Activated T-helper 2 cell treated with anti-CD3 and anti-CD28 coated beads, Interferon-gamma antibody, Interleukin-2, Interleukin-4, amounts not matched to agents 10 μg/mL and 5 μg/mL and 100 μg/mL, durations not matched to agents 14 hours and 24 hours and 36 hours (primary cell): ENCODE data around the gene ZBTB24. TPM values are rescaled to one million over a fixed set of nuclear protein-coding genes. Genes with fewer than 3 reads are reported as not detected.

ENCODE experiments used
- DNase-seq: peaks from one replicate; pipeline ENCODE4 v3.0.0; 2021; ENCODE audit warnings: low spot score
- H3K27ac Mint-ChIP-seq: one replicate; pipeline ENCODE4 v1.8.0; 2021; ENCODE audit warnings: mixed read lengths
- H3K27me3 Mint-ChIP-seq: one replicate; pipeline ENCODE4 v1.8.0; 2021; ENCODE audit warnings: low read depth, mixed read lengths
- H3K36me3 Mint-ChIP-seq: one replicate; pipeline ENCODE4 v1.8.0; 2021; ENCODE audit warnings: low read depth, mixed read lengths
- H3K4me1 Mint-ChIP-seq: one replicate; pipeline ENCODE4 v1.8.0; 2021; ENCODE audit warnings: low read depth, mixed read lengths
- H3K4me3 Mint-ChIP-seq: one replicate; pipeline ENCODE4 v1.8.0; 2021; ENCODE audit warnings: low read depth, mild to moderate bottlenecking, moderate library complexity, mixed read lengths
- H3K9me3 Mint-ChIP-seq: one replicate; pipeline ENCODE4 v1.8.0; 2021; ENCODE audit warnings: mixed read lengths
- intact Hi-C: fragments of 100-400 bp; cut with micrococcal nuclease; formaldehyde crosslinking; loops from one replicate; pipeline ENCODE4 v1.15.1; 2023
- total RNA-seq: library from RNA; stranded (reverse); gene quantifications from 2 replicates; pipeline ENCODE4 v1.2.3, GENCODE V29; 2022

The ZBTB24 gene
- total RNA-seq, 1 donor from 2014 or later: 18.8 TPM

DNA sequence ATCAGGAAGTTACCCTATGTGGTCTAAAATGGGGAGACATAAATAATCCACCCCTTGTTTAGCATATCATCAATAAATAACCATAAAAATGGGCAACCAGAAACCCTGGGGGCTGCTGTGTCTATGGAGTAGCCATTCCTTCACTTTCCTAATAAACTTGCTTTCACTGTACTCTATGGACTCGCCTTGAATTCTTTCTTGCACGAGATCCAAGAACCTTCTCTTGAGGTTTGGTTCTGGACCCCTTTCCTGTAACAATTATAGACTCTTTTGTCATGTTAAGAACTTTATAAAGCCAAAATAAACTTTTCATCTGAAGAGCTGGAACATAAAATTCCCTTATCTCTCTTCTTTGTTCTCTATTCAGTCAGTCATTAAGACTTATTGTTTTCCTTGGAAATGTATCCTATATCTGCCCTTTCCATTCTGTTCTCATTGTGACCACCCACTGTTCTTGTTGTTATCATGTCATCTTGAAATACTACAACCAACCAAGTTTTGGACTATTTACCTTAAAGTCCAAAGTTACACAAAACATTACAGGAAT is 29.3 kb upstream of the ZBTB24 start:
- Mint-ChIP-seq H3K9me3 (peaks cover 11% of the 10 kb centered on the region), H3K36me3 (peaks cover 5% of the 10 kb centered on the region), H3K27me3 (no peaks in the 10 kb centered on the region), H3K27ac (no peak overlapping the region), H3K4me3 (no peak overlapping the region), H3K4me1 (peaks cover 41% of the 10 kb centered on the region)
- no peak for DNase-seq
- intact Hi-C loops: loop anchor here (10.0 kb wide), 1 partner anchor 58 kb away; the partner anchor contains the start of gene MICAL1

- H3K36me3 Mint-ChIP-seq: peaks cover 5% of the 10 kb centered on the region
- intact Hi-C loops: loop anchor here (10.0 kb wide), 1 partner anchor 57 kb away; the partner anchor contains the start of gene MICAL1
- H3K9me3 Mint-ChIP-seq: peaks cover 11% of the 10 kb centered on the region
- peaks cover 42% of the 10 kb centered on the region for H3K4me1 Mint-ChIP-seq
- DNase-seq: no peak
- no peaks in the 10 kb centered on the region for H3K27me3 Mint-ChIP-seq
- H3K4me3 Mint-ChIP-seq: no peak overlapping the region
- no peak overlapping the region for H3K27ac Mint-ChIP-seq
These were observed 28.8 kb upstream of the ZBTB24 start for GRCh38 chr6:109511832-109512231.

DNA sequence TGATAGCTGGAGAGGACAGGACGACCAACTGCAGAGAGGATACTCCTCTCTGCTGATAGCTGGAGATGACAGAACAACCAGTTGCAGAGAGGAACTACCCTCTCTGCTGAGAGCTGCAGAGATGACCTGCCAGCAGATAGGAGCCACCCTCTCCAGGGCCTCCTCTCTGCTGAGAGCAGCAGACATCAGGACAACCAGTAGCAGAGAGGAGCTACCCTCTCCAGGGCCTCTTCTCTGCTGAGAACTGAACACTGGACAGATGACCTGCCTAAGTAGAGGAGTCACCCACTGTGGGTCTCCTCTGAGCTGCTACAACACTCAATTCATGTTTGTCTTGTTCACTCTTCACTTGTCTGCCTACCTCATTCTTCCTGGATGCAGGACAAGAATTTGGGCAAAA is 27.3 kb upstream of the ZBTB24 start:
- peaks cover 11% of the 10 kb centered on the region for H3K9me3 Mint-ChIP-seq
- peaks cover 5% of the 10 kb centered on the region for H3K36me3 Mint-ChIP-seq
- H3K4me1 Mint-ChIP-seq: peaks cover 32% of the 10 kb centered on the region
- no peaks in the 10 kb centered on the region for H3K27me3 Mint-ChIP-seq
- no peak for DNase-seq
- H3K27ac Mint-ChIP-seq: no peak overlapping the region
- no peak overlapping the region for H3K4me3 Mint-ChIP-seq
- intact Hi-C loops: loop anchor here (10.0 kb wide), 1 partner anchor 56 kb away; the partner anchor contains the start of gene MICAL1

- intact Hi-C loops: no loop called here
- peaks cover 5% of the 10 kb centered on the region for H3K36me3 Mint-ChIP-seq
- peaks cover 11% of the 10 kb centered on the region for H3K9me3 Mint-ChIP-seq
- no peak for DNase-seq
- no peak overlapping the region for H3K27ac Mint-ChIP-seq
- peaks cover 19% of the 10 kb centered on the region for H3K4me1 Mint-ChIP-seq
- H3K4me3 Mint-ChIP-seq: no peak overlapping the region
- H3K27me3 Mint-ChIP-seq: no peaks in the 10 kb centered on the region
These were observed 25.3 kb upstream of the ZBTB24 start for GRCh38 chr6:109508166-109508860.

DNA sequence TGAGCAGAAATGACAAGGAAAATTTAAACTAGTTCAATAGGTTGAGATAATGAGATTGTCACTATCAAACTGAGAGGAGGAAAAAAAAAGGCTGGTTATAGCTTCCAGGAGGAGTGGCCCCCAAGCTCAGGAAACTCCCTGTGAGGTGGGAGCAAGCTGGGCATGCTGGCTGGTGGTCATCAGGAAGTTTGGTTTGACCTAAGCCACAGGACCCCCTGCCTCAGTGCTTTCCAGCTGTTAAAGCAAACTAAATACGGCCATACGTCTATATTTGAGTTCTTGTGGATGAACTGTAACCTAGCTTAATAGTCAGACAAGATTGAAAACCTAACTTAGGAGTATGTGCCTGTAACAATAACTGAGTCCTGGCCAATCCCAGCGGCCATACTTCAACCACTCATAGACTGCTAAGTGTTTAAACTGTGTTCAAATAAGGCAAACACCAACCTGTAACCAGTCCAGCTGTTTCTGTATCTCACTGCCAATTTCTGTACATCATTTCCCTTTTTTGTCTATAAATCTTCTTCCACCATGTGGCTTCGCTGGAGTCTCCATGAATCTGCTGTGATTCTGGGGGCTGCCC is 24.6 kb upstream of the ZBTB24 start:
- no peak overlapping the region for H3K4me3 Mint-ChIP-seq
- H3K4me1 Mint-ChIP-seq: peaks cover 17% of the 10 kb centered on the region
- no peaks in the 10 kb centered on the region for H3K27me3 Mint-ChIP-seq
- intact Hi-C loops: no loop called here
- peaks cover 5% of the 10 kb centered on the region for H3K36me3 Mint-ChIP-seq
- DNase-seq: no peak
- H3K27ac Mint-ChIP-seq: no peak overlapping the region
- peaks cover 11% of the 10 kb centered on the region for H3K9me3 Mint-ChIP-seq

DNA sequence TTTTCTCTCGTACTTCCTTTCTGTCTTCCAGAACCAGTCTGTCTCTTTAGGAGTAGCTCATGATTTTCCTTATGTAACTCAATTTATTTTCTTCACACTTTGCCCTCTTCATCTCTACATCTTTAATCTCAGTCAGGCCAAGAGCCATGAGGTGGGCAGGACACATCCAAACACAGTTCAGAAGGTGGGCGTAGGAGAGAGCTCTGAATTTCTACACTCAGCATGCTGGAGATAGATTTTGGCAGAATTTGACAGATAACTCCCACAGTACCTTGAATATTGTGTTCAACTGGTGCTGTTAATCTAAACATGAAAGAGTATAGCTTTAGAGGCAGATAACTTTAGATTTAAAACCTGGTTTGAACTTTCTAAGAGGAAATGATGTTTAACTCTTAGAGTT is 23.8 kb upstream of the ZBTB24 start:
- Mint-ChIP-seq H3K9me3 (peaks cover 9% of the 10 kb centered on the region), H3K27me3 (no peaks in the 10 kb centered on the region), H3K27ac (no peak overlapping the region), H3K36me3 (peaks cover 5% of the 10 kb centered on the region), H3K4me1 (peaks cover 14% of the 10 kb centered on the region), H3K4me3 (no peak overlapping the region)
- no peak for DNase-seq
- intact Hi-C loops: no loop called here

- H3K4me1 Mint-ChIP-seq: peaks cover 13% of the 10 kb centered on the region
- peaks cover 6% of the 10 kb centered on the region for H3K9me3 Mint-ChIP-seq
- H3K27me3 Mint-ChIP-seq: no peaks in the 10 kb centered on the region
- peaks cover 5% of the 10 kb centered on the region for H3K36me3 Mint-ChIP-seq
- no peak for DNase-seq
- no peak overlapping the region for H3K27ac Mint-ChIP-seq
- intact Hi-C loops: no loop called here
- no peak overlapping the region for H3K4me3 Mint-ChIP-seq
These were observed 23.3 kb upstream of the ZBTB24 start for GRCh38 chr6:109506314-109506713.

- H3K36me3 Mint-ChIP-seq: no peaks in the 10 kb centered on the region
- DNase-seq: no peak
- peaks cover 13% of the 10 kb centered on the region for H3K4me1 Mint-ChIP-seq
- no peak overlapping the region for H3K4me3 Mint-ChIP-seq
- H3K9me3 Mint-ChIP-seq: no peaks in the 10 kb centered on the region
- no peaks in the 10 kb centered on the region for H3K27me3 Mint-ChIP-seq
- intact Hi-C loops: no loop called here
- H3K27ac Mint-ChIP-seq: no peak overlapping the region
These were observed 20.6 kb upstream of the ZBTB24 start for GRCh38 chr6:109503327-109504224.

GRCh38 chr6:109498936-109499335 is 15.9 kb upstream of the ZBTB24 start:
- no peak for DNase-seq
- Mint-ChIP-seq H3K36me3 (no peaks in the 10 kb centered on the region), H3K4me3 (no peak overlapping the region), H3K27me3 (no peaks in the 10 kb centered on the region), H3K4me1 (peaks cover 26% of the 10 kb centered on the region), H3K27ac (no peak overlapping the region), H3K9me3 (no peaks in the 10 kb centered on the region)
- intact Hi-C loops: no loop called here

DNA sequence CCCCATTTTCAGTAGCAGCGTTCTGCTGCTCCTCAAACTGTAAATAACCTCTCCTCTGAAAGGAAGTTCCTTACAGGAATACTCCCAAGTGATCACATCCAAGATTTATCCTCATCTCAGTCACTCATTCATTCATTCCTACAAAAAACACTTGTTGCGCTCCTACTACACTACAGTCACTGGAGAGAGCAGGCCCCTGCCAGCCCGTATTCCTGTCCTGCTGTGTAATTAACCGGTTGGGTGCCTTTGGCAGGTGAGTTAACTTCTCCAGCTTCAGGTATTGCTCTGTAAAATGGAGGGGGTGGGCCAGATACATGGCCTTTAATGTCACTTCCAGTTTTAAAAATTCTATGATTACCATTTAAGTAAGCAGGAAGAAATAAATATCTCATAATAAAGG is 15.0 kb upstream of the ZBTB24 start:
- no peak overlapping the region for H3K4me3 Mint-ChIP-seq
- H3K9me3 Mint-ChIP-seq: no peaks in the 10 kb centered on the region
- H3K27ac Mint-ChIP-seq: no peak overlapping the region

DNA sequence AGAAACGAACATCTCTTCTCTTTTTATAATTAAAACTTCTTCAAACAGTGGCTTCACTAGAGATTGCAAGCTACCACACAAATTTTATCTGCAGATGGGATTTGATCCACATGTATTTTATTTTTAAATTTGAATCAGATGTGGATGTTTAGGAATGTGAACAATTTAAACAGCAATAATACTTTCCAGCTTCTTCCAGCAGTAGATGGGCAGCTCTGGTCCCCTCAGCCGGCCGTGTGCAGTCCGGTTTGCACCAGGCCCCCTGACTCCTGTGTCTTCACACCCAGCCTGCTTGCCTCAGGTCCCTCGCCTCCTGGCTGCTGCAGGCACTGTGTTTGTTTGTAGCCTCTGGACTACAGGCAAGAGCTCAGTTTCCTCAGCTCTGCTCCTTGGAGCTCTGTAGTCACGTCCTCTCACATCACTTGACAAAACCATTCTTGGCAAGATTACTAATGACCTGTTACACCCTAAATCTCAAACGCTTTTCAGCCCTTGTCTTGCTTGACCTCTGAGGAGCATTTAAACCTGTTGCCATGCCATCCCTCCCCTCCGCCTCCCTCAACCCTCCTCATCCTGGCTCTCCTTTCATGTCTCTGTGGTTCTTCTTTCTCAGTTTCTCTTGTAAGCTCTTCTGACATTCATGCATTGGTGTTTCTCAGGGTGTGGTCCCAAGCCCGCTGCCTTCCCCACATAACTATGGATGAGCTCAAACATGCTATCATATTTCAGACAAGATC is 13.2 kb upstream of the ZBTB24 start:
- no peak for DNase-seq
- Mint-ChIP-seq H3K4me1 (peaks cover 45% of the 10 kb centered on the region), H3K27me3 (no peaks in the 10 kb centered on the region), H3K4me3 (no peak overlapping the region), H3K36me3 (no peaks in the 10 kb centered on the region), H3K9me3 (no peaks in the 10 kb centered on the region), H3K27ac (peak overlapping the region; percentile 5)
- intact Hi-C loops: no loop called here

More for the DNA sequence above, 15.0 kb upstream of the ZBTB24 start:
- Mint-ChIP-seq H3K27me3 (no peaks in the 10 kb centered on the region), H3K36me3 (no peaks in the 10 kb centered on the region), H3K4me1 (peaks cover 35% of the 10 kb centered on the region)
- DNase-seq: no peak
- intact Hi-C loops: no loop called here

GRCh38 chr6:109493865-109494264 is 10.8 kb upstream of the ZBTB24 start:
- intact Hi-C loops: loop anchor here (5.0 kb wide), 1 partner anchor 33 kb away; no protein-coding TSS in a partner anchor
- Mint-ChIP-seq H3K36me3 (no peaks in the 10 kb centered on the region), H3K4me1 (peaks cover 59% of the 10 kb centered on the region), H3K4me3 (no peak overlapping the region), H3K27ac (no peak overlapping the region), H3K27me3 (no peaks in the 10 kb centered on the region), H3K9me3 (no peaks in the 10 kb centered on the region)
- no peak for DNase-seq
